Hematopoietic multipotent progenitor cell treated with erythropoietin and hydrocortisone succinate and interleukin-3 and kit ligand, for 17 days (in vitro differentiated cells): Measurements from ENCODE around the gene SECTM1.
"Not testable (repeated sequence)": the region's sequence is repeated elsewhere in the genome, so short reads cannot be mapped to it uniquely, and the experiment has no call there.

Experiments
- DNase-seq: peaks from one replicate; pipeline ENCODE4 v3.0.0-alpha.2; 2015; ENCODE audit warnings: low spot score

The SECTM1 gene

GRCh38 chr17:82333279-82334171, at the start of gene SECTM1:
TSS of gene SECTM1 (minus strand) at chr17:82333766. CDS start at chr17:82327240, 6,526 bp downstream.
- no peak for DNase-seq

GRCh38 chr17:82382933-82383255, 49.3 kb upstream of the SECTM1 start:
- no peak for DNase-seq

- not testable (repeated sequence) for DNase-seq
Measured at GRCh38 chr17:82382220-82382932, 48.8 kb upstream of the SECTM1 start.

GRCh38 chr17:82381703-82382009, 48.1 kb upstream of the SECTM1 start:
- not testable (repeated sequence) for DNase-seq

GRCh38 chr17:82380860-82381702, 47.5 kb upstream of the SECTM1 start:
- DNase-seq, result no peak

- DNase-seq, result no peak
Measured at GRCh38 chr17:82378741-82379021, 45.1 kb upstream of the SECTM1 start.

- no peak for DNase-seq
Measured at GRCh38 chr17:82377924-82378740, 44.6 kb upstream of the SECTM1 start.

- not testable (repeated sequence) for DNase-seq
Measured at GRCh38 chr17:82377294-82377693, 43.7 kb upstream of the SECTM1 start.

- no peak for DNase-seq
Measured at GRCh38 chr17:82376042-82376730, 42.6 kb upstream of the SECTM1 start.

GRCh38 chr17:82375359-82376041, 41.9 kb upstream of the SECTM1 start:
- no peak for DNase-seq

- DNase-seq, result no peak
Measured at GRCh38 chr17:82374626-82375331, 41.2 kb upstream of the SECTM1 start.

- DNase-seq, result no peak
Measured at GRCh38 chr17:82373731-82374625, 40.4 kb upstream of the SECTM1 start.

GRCh38 chr17:82373072-82373452, 39.5 kb upstream of the SECTM1 start:
- not testable (repeated sequence) for DNase-seq

GRCh38 chr17:82372249-82373071, 38.9 kb upstream of the SECTM1 start:
- DNase-seq, result no peak

- DNase-seq, result no peak
Measured at GRCh38 chr17:82371333-82372248, 38.0 kb upstream of the SECTM1 start, which contains the start of gene UTS2R. TSS of gene UTS2R (plus strand) at chr17:82371765. CDS start at chr17:82374325, 2,560 bp downstream.

GRCh38 chr17:82370471-82371332, 37.1 kb upstream of the SECTM1 start:
- DNase-seq, result no peak
